ENCODE results near the gene CIB4. TPM values are rescaled to one million over a fixed set of nuclear protein-coding genes. Genes with fewer than 3 reads are reported as not detected.

Gene CIB4
- total and polyA plus RNA-seq, 2 of the 13 experiments (the other 11 are each of a cell fraction or from before 2014, with no cell fraction given): not detected

- no peak for DNase-seq (ENCODE audit: low spot score)
- no TSS peak for BruUV-seq (replicated peaks)
- Histone ChIP-seq H3K36me3 (replicated peaks in 1 of 2; ENCODE audit: control insufficient read depth in 1 of 2, insufficient read depth in 2 of 2, low read length in 2 of 2) (no peaks in the 10 kb centered on the region), H3K4me2 (ENCODE audit: low read depth, low read length) (no peak overlapping the region), H3K27ac (ENCODE audit: extremely low read length, insufficient read depth, low read length) (no peak overlapping the region), H2AFZ (ENCODE audit: low read length) (no peak overlapping the region), H4K20me1 (ENCODE audit: insufficient read depth, low read length) (no peaks in the 10 kb centered on the region), H3K79me2 (ENCODE audit: insufficient read depth, low read length) (no peaks in the 10 kb centered on the region), H3K9ac (ENCODE audit: insufficient read depth, low read depth, low read length) (no peak overlapping the region), H3K4me3 (replicated peaks in 1 of 3; ENCODE audit: insufficient read depth in 1 of 3, low read depth in 2 of 3, low read length in 3 of 3) (no peak overlapping the region), H3K27me3 (ENCODE audit: control insufficient read depth in 1 of 2, insufficient read depth in 2 of 2, low read length in 2 of 2) (peaks cover 10 to 58% of the 10 kb centered on the region in 2 experiments), H3K4me1 (ENCODE audit: insufficient read depth, low read length) (no peaks in the 10 kb centered on the region), H3K9me3 (ENCODE audit: low read length) (no peaks in the 10 kb centered on the region)
- ChIA-PET POLR2A (no interaction called here), CTCF (ENCODE audit: low intra/inter-chr PET ratio, low total read pairs) (no interaction called here)
- in situ Hi-C loops (cut with HindIII; ENCODE audit: extremely low pct_ligation_motif_present, low pct_unique_long_range_greater_than_20kb): no loop called here
- no peak for ATAC-seq
- 11% methylated on average over 6 of the region's 6 CpGs for WGBS (ENCODE audit: low lambda C conversion rate)
- no peak for FAIRE-seq
- TF ChIP-seq, protein P1, sequence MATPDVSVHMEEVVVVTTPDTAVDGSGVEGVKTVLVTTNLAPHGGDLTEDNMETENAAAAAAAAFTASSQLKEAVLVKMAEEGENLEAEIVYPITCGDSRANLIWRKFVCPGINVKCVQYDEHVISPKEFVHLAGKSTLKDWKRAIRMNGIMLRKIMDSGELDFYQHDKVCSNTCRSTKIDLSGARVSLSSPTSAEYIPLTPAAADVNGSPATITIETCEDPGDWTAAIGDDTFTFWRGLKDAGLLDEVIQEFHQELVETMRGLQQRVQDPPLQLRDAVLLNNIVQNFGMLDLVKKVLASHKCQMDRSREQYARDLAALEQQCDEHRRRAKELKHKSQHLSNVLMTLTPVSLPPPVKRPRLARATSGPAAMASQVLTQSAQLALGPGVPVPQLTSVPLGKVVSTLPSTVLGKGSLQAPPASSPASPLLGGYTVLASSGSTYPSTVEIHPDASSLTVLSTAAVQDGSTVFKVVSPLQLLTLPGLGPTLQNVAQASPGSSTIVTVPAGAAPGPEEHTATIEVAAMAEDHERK (CRISPR knock-in tag; IDR thresholded peaks at IDR 0.05; ENCODE audit: low read depth): no peak
- TF ChIP-seq ZSCAN30 (CRISPR knock-in tag; IDR thresholded peaks at IDR 0.05): no peak
- no peak for TF ChIP-seq CBX5 (CRISPR knock-in tag; IDR thresholded peaks at IDR 0.05; ENCODE audit: borderline replicate concordance)
- TF ChIP-seq, protein P2, sequence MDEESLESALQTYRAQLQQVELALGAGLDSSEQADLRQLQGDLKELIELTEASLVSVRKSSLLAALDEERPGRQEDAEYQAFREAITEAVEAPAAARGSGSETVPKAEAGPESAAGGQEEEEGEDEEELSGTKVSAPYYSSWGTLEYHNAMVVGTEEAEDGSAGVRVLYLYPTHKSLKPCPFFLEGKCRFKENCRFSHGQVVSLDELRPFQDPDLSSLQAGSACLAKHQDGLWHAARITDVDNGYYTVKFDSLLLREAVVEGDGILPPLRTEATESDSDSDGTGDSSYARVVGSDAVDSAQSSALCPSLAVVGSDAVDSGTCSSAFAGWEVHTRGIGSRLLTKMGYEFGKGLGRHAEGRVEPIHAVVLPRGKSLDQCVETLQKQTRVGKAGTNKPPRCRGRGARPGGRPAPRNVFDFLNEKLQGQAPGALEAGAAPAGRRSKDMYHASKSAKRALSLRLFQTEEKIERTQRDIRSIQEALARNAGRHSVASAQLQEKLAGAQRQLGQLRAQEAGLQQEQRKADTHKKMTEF (CRISPR knock-in tag; IDR thresholded peaks at IDR 0.05): no peak
- no peak for TF ChIP-seq ZNF883 (CRISPR knock-in tag; IDR thresholded peaks at IDR 0.05; ENCODE audit: not compliant biosample characterization)
- intact Hi-C loops (cut with micrococcal nuclease; ENCODE audit: unreplicated experiment): no loop called here
Observed at GRCh38 chr2:26540961-26541360, 100.2 kb downstream of the CIB4 start.

GRCh38 chr2:26540306-26540705, 100.9 kb downstream of the CIB4 start:
- CTCF ChIA-PET (ENCODE audit: low intra/inter-chr PET ratio, low total read pairs): no interaction called here
- Histone ChIP-seq H3K9me3 (ENCODE audit: low read length) (no peaks in the 10 kb centered on the region), H4K20me1 (ENCODE audit: insufficient read depth, low read length) (no peaks in the 10 kb centered on the region), H2AFZ (ENCODE audit: low read length) (no peak overlapping the region), H3K4me1 (ENCODE audit: insufficient read depth, low read length) (no peaks in the 10 kb centered on the region), H3K79me2 (ENCODE audit: insufficient read depth, low read length) (no peaks in the 10 kb centered on the region), H3K9ac (ENCODE audit: insufficient read depth, low read depth, low read length) (no peak overlapping the region), H3K4me3 (replicated peaks in 1 of 3; ENCODE audit: insufficient read depth in 1 of 3, low read depth in 2 of 3, low read length in 3 of 3) (no peak overlapping the region), H3K36me3 (replicated peaks in 1 of 2; ENCODE audit: control insufficient read depth in 1 of 2, insufficient read depth in 2 of 2, low read length in 2 of 2) (no peaks in the 10 kb centered on the region), H3K27me3 (ENCODE audit: control insufficient read depth in 1 of 2, insufficient read depth in 2 of 2, low read length in 2 of 2) (peaks cover 14 to 64% of the 10 kb centered on the region in 2 experiments), H3K27ac (ENCODE audit: extremely low read length, insufficient read depth, low read length) (no peak overlapping the region), H3K4me2 (ENCODE audit: low read depth, low read length) (no peak overlapping the region)
- in situ Hi-C loops (cut with HindIII; ENCODE audit: extremely low pct_ligation_motif_present, low pct_unique_long_range_greater_than_20kb): no loop called here
- ATAC-seq: no peak
- intact Hi-C loops (cut with micrococcal nuclease; ENCODE audit: unreplicated experiment): no loop called here
- POLR2A ChIA-PET: no interaction called here
- TF ChIP-seq ZNF879 (CRISPR knock-in tag; IDR thresholded peaks at IDR 0.05) (no peak), ZNF225 (CRISPR knock-in tag; IDR thresholded peaks at IDR 0.05) (no peak), ZBTB38 (CRISPR knock-in tag; IDR thresholded peaks at IDR 0.05) (no peak)
- TF ChIP-seq, protein P3, sequence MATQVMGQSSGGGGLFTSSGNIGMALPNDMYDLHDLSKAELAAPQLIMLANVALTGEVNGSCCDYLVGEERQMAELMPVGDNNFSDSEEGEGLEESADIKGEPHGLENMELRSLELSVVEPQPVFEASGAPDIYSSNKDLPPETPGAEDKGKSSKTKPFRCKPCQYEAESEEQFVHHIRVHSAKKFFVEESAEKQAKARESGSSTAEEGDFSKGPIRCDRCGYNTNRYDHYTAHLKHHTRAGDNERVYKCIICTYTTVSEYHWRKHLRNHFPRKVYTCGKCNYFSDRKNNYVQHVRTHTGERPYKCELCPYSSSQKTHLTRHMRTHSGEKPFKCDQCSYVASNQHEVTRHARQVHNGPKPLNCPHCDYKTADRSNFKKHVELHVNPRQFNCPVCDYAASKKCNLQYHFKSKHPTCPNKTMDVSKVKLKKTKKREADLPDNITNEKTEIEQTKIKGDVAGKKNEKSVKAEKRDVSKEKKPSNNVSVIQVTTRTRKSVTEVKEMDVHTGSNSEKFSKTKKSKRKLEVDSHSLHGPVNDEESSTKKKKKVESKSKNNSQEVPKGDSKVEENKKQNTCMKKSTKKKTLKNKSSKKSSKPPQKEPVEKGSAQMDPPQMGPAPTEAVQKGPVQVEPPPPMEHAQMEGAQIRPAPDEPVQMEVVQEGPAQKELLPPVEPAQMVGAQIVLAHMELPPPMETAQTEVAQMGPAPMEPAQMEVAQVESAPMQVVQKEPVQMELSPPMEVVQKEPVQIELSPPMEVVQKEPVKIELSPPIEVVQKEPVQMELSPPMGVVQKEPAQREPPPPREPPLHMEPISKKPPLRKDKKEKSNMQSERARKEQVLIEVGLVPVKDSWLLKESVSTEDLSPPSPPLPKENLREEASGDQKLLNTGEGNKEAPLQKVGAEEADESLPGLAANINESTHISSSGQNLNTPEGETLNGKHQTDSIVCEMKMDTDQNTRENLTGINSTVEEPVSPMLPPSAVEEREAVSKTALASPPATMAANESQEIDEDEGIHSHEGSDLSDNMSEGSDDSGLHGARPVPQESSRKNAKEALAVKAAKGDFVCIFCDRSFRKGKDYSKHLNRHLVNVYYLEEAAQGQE (IDR thresholded peaks at IDR 0.05; ENCODE audit: borderline replicate concordance in 1 of 2, low read depth in 1 of 2, low read length in 2 of 2): peak in 1 of 2 experiments; percentile 63; a peak in 2 of 4 replicates
- 27% methylated on average over 10 of the region's 10 CpGs for WGBS (ENCODE audit: low lambda C conversion rate)
- no TSS peak for BruUV-seq (replicated peaks)
- FAIRE-seq: no peak
- no peak for DNase-seq (ENCODE audit: low spot score)

All from HepG2 (cell line).